ENCODE results near the gene IP6K1. TPM values are rescaled to one million over a fixed set of nuclear protein-coding genes. Genes with fewer than 3 reads are reported as not detected.
A peak's percentile ranks its signal among the peaks of the same experiment; 100 is the strongest.

IP6K1 gene
- total RNA-seq, 1 experiment from 2014 or later: 32.2 TPM

GRCh38 chr3:49718858-49719213 lies 67.5 kb downstream of the IP6K1 start (continued):
- TF ChIP-seq AFF4 (CRISPR knock-in tag; IDR thresholded peaks at IDR 0.05; ENCODE audit: borderline replicate concordance) (no peak), NFATC4 (CRISPR knock-in tag; IDR thresholded peaks at IDR 0.05) (no peak), USF1 (CRISPR knock-in tag; IDR thresholded peaks at IDR 0.05) (peak; percentile 14; the same call in 1 of the 2 replicates), ZBTB43 (CRISPR knock-in tag; IDR thresholded peaks at IDR 0.05) (peak; percentile 70; the same call in 1 of the 2 replicates), ZNF317 (CRISPR knock-in tag; IDR thresholded peaks at IDR 0.05; ENCODE audit: borderline replicate concordance, low read depth) (no peak), FOXK1 (CRISPR knock-in tag; IDR thresholded peaks at IDR 0.05) (0 out of 2 replicates have a peak, but pooled peaks have one; percentile 19)

GRCh38 chr3:49717959-49718857 lies 68.1 kb downstream of the IP6K1 start:
- TF ChIP-seq NR3C1 (CRISPR knock-in tag; conservative IDR thresholded peaks at IDR 0.05; ENCODE audit: low read depth) (no peak), IRF1 (CRISPR knock-in tag; IDR thresholded peaks at IDR 0.05) (no peak), HMGA2 (CRISPR knock-in tag; IDR thresholded peaks at IDR 0.05) (no peak), AFF4 (CRISPR knock-in tag; IDR thresholded peaks at IDR 0.05; ENCODE audit: borderline replicate concordance) (peak; percentile 4; the same call in 1 of the 2 replicates), ZNF671 (CRISPR knock-in tag; IDR thresholded peaks at IDR 0.05) (0 out of 2 replicates have a peak, but pooled peaks have one; percentile 39), E2F4 (CRISPR knock-in tag; IDR thresholded peaks at IDR 0.05; ENCODE audit: borderline replicate concordance, low read depth) (0 out of 2 replicates have a peak, but pooled peaks have one; percentile 25), ZSCAN18 (CRISPR knock-in tag; IDR thresholded peaks at IDR 0.05) (no peak), TCF7 (CRISPR knock-in tag; IDR thresholded peaks at IDR 0.05; ENCODE audit: low read depth) (0 out of 2 replicates have a peak, but pooled peaks have one; percentile 52), ZNF416 (CRISPR knock-in tag; IDR thresholded peaks at IDR 0.05) (no peak)
- DNase-seq (ENCODE audit: low spot score) (no peak), ATAC-seq (no peak)
- Mint-ChIP-seq H3K36me3 (peaks cover 12% of the 10 kb centered on the region), H3K9me3 (no peaks in the 10 kb centered on the region), H3K27me3 (ENCODE audit: low read depth) (no peaks in the 10 kb centered on the region), H3K4me3 (peak overlapping the region; percentile 92), H3K27ac (peak overlapping the region; percentile 92), H3K4me1 (peaks cover 11% of the 10 kb centered on the region)
- CTCF ChIA-PET: interaction anchor here (0.8 to 4.4 kb wide), 21 partner anchors 11 to 378 kb away, joined by 3 to 45 read pairs (median 5); partner anchors contain the start of genes CAMKV, INKA1, IP6K1 and USP4
- POLR2A ChIA-PET: interaction anchor here (0.5 to 2.0 kb wide), 6 partner anchors 15 to 1463 kb away, joined by 3 to 7 read pairs (median 6); partner anchors contain the start of gene IP6K1
